Large intestine (tissue), 3 donors: ENCODE data around the gene CEMIP2. TPM values are rescaled to one million over a fixed set of nuclear protein-coding genes. Genes with fewer than 3 reads are reported as not detected.

Source experiments
- DNase-seq, 2 donors: peaks; one replicate each; pipeline versions ENCODE4 v3.0.0 to v3.0.0-alpha.2; 2013
- H3K27ac ChIP-seq: one replicate; pipeline ENCODE4 v1.5.1; 2013; ENCODE audit warnings: low read length
- H3K27me3 ChIP-seq: 2 replicates; pipeline ENCODE4 v1.6.1; 2013; ENCODE audit warnings: low read length; ENCODE audit not compliant: control insufficient read depth, insufficient read depth
- H3K36me3 ChIP-seq: 2 replicates; pipeline ENCODE4 v1.6.1; 2013; ENCODE audit warnings: low read length; ENCODE audit not compliant: control insufficient read depth, insufficient read depth
- H3K4me1 ChIP-seq: one replicate; pipeline ENCODE4 v1.6.1; 2013; ENCODE audit warnings: low read length; ENCODE audit not compliant: control insufficient read depth, insufficient read depth
- H3K4me3 ChIP-seq: one replicate; pipeline ENCODE4 v1.5.1; 2013; ENCODE audit warnings: low read length
- H3K9me3 ChIP-seq: one replicate; pipeline ENCODE4 v1.6.1; 2013; ENCODE audit warnings: mild to moderate bottlenecking, low read depth, low read length, moderate library complexity; ENCODE audit not compliant: control insufficient read depth
- WGBS: methylation state at CpG from one replicate; pipeline ENCODE4 v1.1.5; 2013; ENCODE audit warnings: low lambda C conversion rate; ENCODE audit not compliant: insufficient coverage; 5-methylcytosine and 5-hydroxymethylcytosine counted together
- polyA plus RNA-seq: library from polyadenylated mRNA; unstranded; fragments of 120-200 nt; gene quantifications from one replicate; pipeline ENCODE4 v1.2.1, GENCODE V29; 2013

Gene CEMIP2
- polyA plus RNA-seq, 1 donor = 41.9 TPM

DNA sequence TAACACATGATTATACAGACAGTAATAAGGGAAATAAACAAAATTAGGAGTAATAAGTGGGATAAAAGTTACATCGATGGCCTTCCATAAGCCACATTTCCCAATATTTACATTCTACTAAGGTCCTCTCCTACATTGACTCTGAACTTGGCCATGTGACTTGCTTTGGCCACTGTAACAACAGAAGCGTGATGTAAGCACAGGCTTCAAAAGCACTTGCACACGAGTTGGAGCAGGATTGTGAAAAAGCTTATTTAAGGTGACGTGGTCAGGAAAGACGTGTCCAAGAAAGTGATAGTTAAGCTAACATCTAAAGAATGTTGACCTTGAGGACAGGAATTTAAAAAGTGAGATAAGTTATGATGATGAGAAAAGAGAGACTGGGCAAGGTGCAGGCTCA, 9.8 kb upstream of the CEMIP2 start:
- Histone ChIP-seq H3K9me3 (no peaks in the 10 kb centered on the region), H3K27ac (no peak overlapping the region), H3K4me3 (no peak overlapping the region), H3K27me3 (no peaks in the 10 kb centered on the region), H3K36me3 (no peaks in the 10 kb centered on the region), H3K4me1 (no peaks in the 10 kb centered on the region)
- WGBS = 60% methylated on average over 1 of the region's 5 CpGs
- DNase-seq = peak in 1 of 2 donors; percentile 23

DNA sequence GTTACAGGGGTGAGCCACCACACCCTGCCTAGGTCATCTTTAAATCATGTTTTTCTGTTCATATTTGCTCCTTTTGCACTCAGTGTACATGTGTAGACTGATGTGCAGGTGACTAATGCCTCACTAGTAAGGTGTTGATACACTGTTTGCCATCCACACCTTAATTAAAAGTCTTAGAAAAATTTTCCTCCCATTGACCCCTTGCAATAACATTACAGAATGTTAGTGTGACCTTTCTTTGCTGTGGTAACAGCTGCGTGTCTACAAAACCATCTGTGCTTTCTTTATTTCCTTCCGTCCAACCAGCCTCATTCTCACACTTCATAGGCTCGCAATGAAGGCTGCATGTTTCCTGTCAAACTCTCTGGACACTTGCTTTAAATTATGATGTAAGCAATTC, 6.6 kb upstream of the CEMIP2 start:
- WGBS = 87% methylated on average over 3 of the region's 3 CpGs
- DNase-seq = no peak
- H3K9me3 ChIP-seq = no peaks in the 10 kb centered on the region
- peaks cover 8% of the 10 kb centered on the region for H3K4me1 ChIP-seq
- no peak overlapping the region for H3K4me3 ChIP-seq
- no peaks in the 10 kb centered on the region for H3K36me3 ChIP-seq
- H3K27me3 ChIP-seq = no peaks in the 10 kb centered on the region
- H3K27ac ChIP-seq = no peak overlapping the region

DNA sequence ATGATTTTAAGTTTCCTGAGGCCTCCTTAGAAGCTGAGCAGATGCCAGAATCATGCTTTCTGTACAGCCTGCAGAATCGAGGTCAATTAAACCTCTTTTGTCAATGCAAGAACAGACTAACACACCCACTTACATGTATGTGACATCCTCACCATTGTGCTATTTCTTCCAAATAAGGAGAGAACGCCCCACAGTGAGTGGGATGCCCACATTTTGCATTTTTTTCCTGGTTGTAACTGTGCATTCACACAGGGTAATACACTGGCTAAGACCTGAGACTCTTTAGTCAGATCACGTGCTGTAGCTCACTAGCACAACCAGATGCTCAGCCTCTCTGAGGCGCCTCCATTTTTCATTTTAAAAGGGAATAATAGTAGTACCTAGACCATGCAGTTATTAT, 4.4 kb upstream of the CEMIP2 start:
- no peak for DNase-seq
- Histone ChIP-seq H3K4me3 (no peak overlapping the region), H3K27me3 (no peaks in the 10 kb centered on the region), H3K9me3 (no peaks in the 10 kb centered on the region), H3K4me1 (peaks cover 12% of the 10 kb centered on the region), H3K27ac (no peak overlapping the region), H3K36me3 (no peaks in the 10 kb centered on the region)
- no CpG with 5 or more reads among the region's 4 CpGs for WGBS

DNA sequence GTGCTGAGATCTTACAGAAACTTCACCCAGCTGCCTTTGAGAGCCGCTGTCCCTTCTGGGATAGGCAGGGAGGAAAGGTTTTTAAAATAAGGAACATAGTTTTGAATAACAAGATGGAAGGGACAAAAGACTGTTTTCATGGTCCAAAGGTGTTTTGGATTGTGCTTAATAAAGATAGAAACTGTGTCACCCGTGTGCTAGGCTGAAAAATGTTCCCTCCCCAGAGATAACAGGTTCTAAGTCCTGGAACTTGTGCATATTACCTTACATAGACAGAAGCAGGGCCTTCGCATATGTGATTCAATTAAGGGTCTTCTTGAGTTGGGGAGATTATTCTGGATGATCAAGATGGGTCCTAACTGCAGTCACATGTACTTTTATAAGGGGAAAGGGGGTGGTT, 1.9 kb upstream of the CEMIP2 start:
- WGBS = no CpG with 5 or more reads among the region's 3 CpGs

DNA sequence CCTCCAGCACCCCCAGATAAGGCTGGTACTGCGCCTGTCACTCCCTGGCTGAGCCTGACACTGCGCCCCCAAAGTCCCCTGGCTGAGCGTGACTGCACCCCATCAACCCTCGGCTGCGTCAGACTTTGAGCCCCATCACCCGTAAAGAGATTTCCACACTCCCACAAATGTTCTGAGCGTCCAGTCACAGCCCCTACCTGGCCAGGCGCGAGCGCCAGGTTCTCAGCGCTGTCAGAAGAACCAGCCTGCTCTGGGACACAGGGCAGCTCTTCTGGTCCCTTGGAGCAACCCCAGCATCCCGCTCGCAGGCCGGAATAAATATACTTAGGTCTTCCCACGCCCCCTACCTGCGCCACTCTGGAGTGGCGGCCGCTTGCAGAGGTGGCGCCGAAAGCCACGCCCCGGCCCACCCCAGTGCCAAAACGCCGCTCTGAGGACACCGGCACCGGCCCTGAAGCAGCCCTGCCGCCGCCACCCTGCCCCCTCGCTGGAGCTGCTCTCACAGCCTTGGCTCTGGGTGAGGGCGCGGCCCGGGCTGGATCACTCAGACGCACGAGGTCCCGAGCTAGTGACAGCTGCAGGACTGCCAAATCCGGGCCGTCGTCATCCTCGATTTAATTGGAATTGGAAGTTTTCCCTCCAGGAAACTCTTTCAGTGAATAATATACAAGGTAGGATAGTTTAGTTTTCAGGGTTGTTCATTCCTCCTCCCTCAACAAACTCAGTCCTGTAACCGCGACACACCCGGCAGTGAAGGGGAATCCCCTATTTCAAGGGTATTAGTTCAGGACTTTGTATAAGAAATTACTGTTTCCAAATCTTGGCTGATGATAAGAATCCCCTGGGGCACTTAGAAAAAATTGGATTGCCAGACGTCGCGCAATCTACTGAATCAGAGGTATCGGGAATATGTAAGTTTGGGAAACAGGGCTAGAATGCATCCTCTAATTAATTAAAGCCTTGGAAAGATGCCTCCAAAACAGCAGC, 1.2 kb upstream of the CEMIP2 start:
- H3K27ac ChIP-seq = no peak overlapping the region
- peaks cover 24% of the 10 kb centered on the region for H3K4me1 ChIP-seq
- WGBS = no CpG with 5 or more reads among the region's 46 CpGs
- no peaks in the 10 kb centered on the region for H3K9me3 ChIP-seq
- H3K27me3 ChIP-seq = no peaks in the 10 kb centered on the region
- peak overlapping the region; percentile 53 for H3K4me3 ChIP-seq
- peak; percentile 49 to 69 for DNase-seq
- no peaks in the 10 kb centered on the region for H3K36me3 ChIP-seq

More for the DNA sequence above, 1.9 kb upstream of the CEMIP2 start:
- Histone ChIP-seq H3K4me1 (peaks cover 21% of the 10 kb centered on the region), H3K27me3 (no peaks in the 10 kb centered on the region), H3K9me3 (no peaks in the 10 kb centered on the region), H3K27ac (no peak overlapping the region), H3K36me3 (no peaks in the 10 kb centered on the region), H3K4me3 (no peak overlapping the region)
- peak in 1 of 2 donors; percentile 63 for DNase-seq

DNA sequence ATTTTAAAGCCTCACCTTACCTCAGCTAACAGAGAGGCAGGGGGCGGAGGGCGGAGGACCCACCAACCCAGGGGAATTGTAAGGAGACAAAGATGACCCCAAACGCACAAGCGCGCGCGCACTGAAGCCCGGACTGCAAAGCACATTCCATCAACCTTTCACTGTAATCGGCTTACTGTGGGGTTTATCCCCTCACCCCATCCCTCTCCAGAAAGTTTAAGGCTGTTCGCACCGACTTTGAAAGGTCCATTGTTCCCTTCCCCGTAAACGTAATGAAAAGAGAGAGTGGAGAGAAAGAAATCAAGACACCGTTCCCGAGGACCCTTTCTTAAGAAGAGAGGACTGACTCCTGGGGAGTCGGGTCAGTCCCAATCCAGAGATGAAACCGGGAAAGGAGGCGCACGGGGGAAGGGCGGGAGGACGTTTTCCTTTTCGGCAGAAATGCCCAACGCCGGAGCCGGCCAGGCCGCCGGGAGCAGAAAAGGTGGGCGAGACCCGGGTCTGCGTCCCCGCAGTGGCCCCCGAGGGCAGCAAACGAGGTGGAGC, 464 bp downstream of the CEMIP2 start:
- no peak for DNase-seq
- Histone ChIP-seq H3K9me3 (no peaks in the 10 kb centered on the region), H3K27me3 (no peaks in the 10 kb centered on the region), H3K4me1 (peaks cover 32% of the 10 kb centered on the region), H3K4me3 (peak overlapping the region; percentile 93), H3K27ac (peak overlapping the region; percentile 97), H3K36me3 (no peaks in the 10 kb centered on the region)
- no CpG with 5 or more reads among the region's 33 CpGs for WGBS

DNA sequence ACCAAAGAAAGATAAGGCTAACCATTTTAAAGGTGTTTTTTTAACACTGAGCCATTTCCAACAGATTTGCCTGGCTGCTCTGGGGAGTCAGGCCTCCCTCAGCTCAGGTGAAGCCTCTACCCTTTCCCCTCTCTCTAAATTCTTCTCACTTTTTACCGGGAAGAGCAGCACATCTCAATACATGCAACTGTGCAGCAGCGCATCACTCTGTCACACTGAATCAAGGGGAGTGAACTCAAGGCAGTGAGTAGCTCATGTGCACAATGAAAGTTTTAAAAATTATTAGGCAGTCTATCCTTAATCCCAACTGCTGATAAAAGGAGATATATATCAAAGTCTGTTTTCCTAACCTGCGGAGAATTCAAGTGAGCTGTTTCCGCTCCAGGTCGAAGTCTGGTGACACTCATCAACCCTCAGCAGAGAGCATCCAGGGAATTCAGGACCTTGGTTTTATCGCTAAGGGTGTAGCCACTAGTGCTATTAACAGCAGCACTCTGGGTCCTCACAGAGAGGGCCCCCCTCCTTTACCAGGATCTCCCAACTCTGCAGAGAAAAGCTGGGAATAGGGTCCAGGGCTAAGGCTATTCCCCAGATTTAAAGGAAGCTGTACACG, 1.0 kb downstream of the CEMIP2 start:
- Histone ChIP-seq H3K9me3 (no peaks in the 10 kb centered on the region), H3K36me3 (no peaks in the 10 kb centered on the region), H3K4me1 (peaks cover 38% of the 10 kb centered on the region), H3K4me3 (peak overlapping the region; percentile 93), H3K27ac (peak overlapping the region; percentile 97), H3K27me3 (no peaks in the 10 kb centered on the region)
- DNase-seq = peak; percentile 68 to 82
- no CpG with 5 or more reads among the region's 7 CpGs for WGBS

DNA sequence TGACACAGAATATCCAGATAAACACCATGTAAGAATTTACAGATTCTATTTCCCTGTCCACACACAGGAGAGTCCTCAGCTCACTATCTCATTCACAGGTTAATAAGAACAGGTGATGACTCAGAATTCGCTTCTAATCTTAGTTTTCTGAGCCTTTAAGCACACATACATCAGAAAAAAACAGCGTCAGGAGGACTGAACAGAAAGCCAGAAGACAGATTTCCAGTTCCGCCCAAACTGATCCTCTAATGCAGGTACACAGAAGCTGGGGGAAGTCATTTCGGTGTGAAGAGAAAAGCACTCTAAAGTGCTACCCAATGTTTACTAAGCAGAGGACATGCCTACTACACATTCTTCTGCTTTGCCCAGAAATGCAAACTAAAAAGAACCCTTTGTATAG, 1.6 kb downstream of the CEMIP2 start:
- H3K27ac ChIP-seq = peak overlapping the region; percentile 97
- peaks cover 44% of the 10 kb centered on the region for H3K4me1 ChIP-seq
- no CpG with 5 or more reads among the region's 4 CpGs for WGBS
- peak overlapping the region; percentile 93 for H3K4me3 ChIP-seq
- DNase-seq = peak in 1 of 2 donors; percentile 77
- no peaks in the 10 kb centered on the region for H3K36me3 ChIP-seq
- H3K27me3 ChIP-seq = no peaks in the 10 kb centered on the region
- H3K9me3 ChIP-seq = no peaks in the 10 kb centered on the region

DNA sequence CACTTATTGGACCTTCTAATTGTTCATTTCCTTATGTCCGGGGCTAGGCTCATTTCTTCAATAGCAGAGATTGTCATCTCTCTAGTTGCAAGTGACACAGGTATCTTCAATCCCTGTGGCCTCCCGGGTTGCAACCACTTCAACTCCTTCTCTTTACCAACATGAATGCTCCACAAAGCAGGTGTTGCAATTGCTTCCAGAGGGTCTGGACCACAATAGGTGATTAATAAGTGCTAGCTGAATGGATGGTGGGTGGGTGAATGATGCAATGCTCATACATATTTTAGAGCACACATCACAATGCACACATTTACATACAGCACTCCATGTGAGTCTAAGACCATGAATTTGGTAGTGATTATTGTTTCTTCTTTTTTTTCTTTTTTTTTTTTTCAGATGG, 2.6 kb downstream of the CEMIP2 start:
- peak overlapping the region; percentile 97 for H3K27ac ChIP-seq
- H3K9me3 ChIP-seq = no peaks in the 10 kb centered on the region
- H3K4me3 ChIP-seq = no peak overlapping the region
- 0% methylated on average over 1 of the region's 2 CpGs for WGBS
- DNase-seq = peak in 1 of 2 donors; percentile 29
- H3K36me3 ChIP-seq = no peaks in the 10 kb centered on the region
- peaks cover 53% of the 10 kb centered on the region for H3K4me1 ChIP-seq
- no peaks in the 10 kb centered on the region for H3K27me3 ChIP-seq

DNA sequence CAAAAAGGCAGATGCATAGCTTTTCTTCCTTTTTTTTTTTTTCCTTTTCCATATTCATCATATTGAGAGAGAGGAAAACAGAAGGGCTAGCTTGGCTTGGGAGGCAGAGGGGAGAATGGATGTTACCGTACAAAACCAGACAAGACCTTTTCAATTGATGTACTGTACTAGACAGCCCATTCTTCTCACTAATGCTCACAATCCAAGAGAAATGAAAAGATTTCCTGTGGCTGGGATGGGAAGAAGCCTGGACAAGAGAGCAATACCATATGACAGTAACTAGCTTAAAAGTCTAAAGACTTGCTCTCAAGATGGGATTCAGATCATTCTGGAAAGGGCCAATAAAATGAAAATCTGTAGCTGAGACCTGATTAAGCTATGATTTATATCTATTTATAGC, 3.4 kb downstream of the CEMIP2 start:
- peak in 1 of 2 donors; percentile 17 for DNase-seq
- peak overlapping the region; percentile 97 for H3K27ac ChIP-seq
- WGBS = no CpG with 5 or more reads among the region's 1 CpG
- no peak overlapping the region for H3K4me3 ChIP-seq
- no peaks in the 10 kb centered on the region for H3K27me3 ChIP-seq
- H3K9me3 ChIP-seq = no peaks in the 10 kb centered on the region
- H3K36me3 ChIP-seq = no peaks in the 10 kb centered on the region
- H3K4me1 ChIP-seq = peaks cover 51% of the 10 kb centered on the region
